DND-41 (cell line): Measurements from ENCODE around the gene S100A16.

Source experiments
- ATAC-seq: fragments of 200-7000 bp; cut with Tn5 transposase; 3 replicates; pipeline ENCODE4 v1.9.1; 2021; ENCODE audit warnings: low read depth; ENCODE audit not compliant: insufficient read depth
- DNase-seq: peaks from one replicate; pipeline ENCODE4 v3.0.0-alpha.2; 2020
- H2AFZ ChIP-seq: 2 replicates; pipeline ENCODE4 v1.6.0; 2012; ENCODE audit warnings: low read depth, low read length
- H3K27ac ChIP-seq: 2 replicates; pipeline ENCODE4 v1.5.1; 2012; ENCODE audit warnings: low read length, inconsistent platforms
- H3K27me3 ChIP-seq: fragments of 200-600 bp; sonication (generic); 2 replicates; pipeline ENCODE4 v1.6.0; 2012; ENCODE audit warnings: low read length, mild to moderate bottlenecking, inconsistent platforms; ENCODE audit not compliant: insufficient read depth, poor library complexity
- H3K36me3 ChIP-seq: 2 replicates; pipeline ENCODE4 v1.5.1; 2012; ENCODE audit warnings: low read length, inconsistent platforms; ENCODE audit not compliant: insufficient read depth
- H3K4me1 ChIP-seq: 2 replicates; pipeline ENCODE4 v1.5.1; 2012; ENCODE audit warnings: mild to moderate bottlenecking, low read length; ENCODE audit not compliant: insufficient read depth
- H3K4me2 ChIP-seq: 2 replicates; pipeline ENCODE4 v1.6.0; 2012; ENCODE audit warnings: mild to moderate bottlenecking, moderate library complexity, low read length, inconsistent platforms; ENCODE audit not compliant: insufficient read depth
- H3K4me3 ChIP-seq, 2 experiments: fragments of 200-600 bp in 1 of 2; shearing (Covaris generic) in 1 of 2; 2 replicates each; pipeline ENCODE4 v1.5.1; 2012 to 2016; ENCODE audit warnings: inconsistent platforms in 2 of 2, low read length in 2 of 2, mild to moderate bottlenecking in 2 of 2, low read depth in 1 of 2, moderate library complexity in 1 of 2
- H3K79me2 ChIP-seq: 2 replicates; pipeline ENCODE4 v1.6.0; 2012; ENCODE audit warnings: low read length, inconsistent platforms; ENCODE audit not compliant: insufficient read depth
- H3K9ac ChIP-seq: 2 replicates; pipeline ENCODE4 v1.6.0; 2012; ENCODE audit warnings: low read depth, mild to moderate bottlenecking, inconsistent platforms, low read length, moderate library complexity
- H3K9me3 ChIP-seq: 2 replicates; pipeline ENCODE4 v1.5.1; 2012; ENCODE audit warnings: low read length, moderate library complexity, mild to moderate bottlenecking, inconsistent platforms; ENCODE audit not compliant: insufficient read depth, severe bottlenecking
- H4K20me1 ChIP-seq: 2 replicates; pipeline ENCODE4 v1.6.0; 2012; ENCODE audit warnings: low read length; ENCODE audit not compliant: insufficient read depth
- EZH2 ChIP-seq: IDR thresholded peaks from 3 replicates; pipeline ENCODE4 v1.6.1; 2012; ENCODE audit warnings: borderline replicate concordance, low read depth, mild to moderate bottlenecking, moderate library complexity, low read length, inconsistent platforms; ENCODE audit not compliant: severe bottlenecking
- TF ChIP-seq, protein P1 (sequence below): IDR thresholded peaks from 2 replicates; pipeline ENCODE4 v1.5.1; 2012; ENCODE audit warnings: borderline replicate concordance, low read length, moderate library complexity, mild to moderate bottlenecking; ENCODE audit not compliant: poor library complexity, severe bottlenecking; ENCODE audit errors: extremely low read depth

S100A16 gene, protein sequence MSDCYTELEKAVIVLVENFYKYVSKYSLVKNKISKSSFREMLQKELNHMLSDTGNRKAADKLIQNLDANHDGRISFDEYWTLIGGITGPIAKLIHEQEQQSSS

DNA sequence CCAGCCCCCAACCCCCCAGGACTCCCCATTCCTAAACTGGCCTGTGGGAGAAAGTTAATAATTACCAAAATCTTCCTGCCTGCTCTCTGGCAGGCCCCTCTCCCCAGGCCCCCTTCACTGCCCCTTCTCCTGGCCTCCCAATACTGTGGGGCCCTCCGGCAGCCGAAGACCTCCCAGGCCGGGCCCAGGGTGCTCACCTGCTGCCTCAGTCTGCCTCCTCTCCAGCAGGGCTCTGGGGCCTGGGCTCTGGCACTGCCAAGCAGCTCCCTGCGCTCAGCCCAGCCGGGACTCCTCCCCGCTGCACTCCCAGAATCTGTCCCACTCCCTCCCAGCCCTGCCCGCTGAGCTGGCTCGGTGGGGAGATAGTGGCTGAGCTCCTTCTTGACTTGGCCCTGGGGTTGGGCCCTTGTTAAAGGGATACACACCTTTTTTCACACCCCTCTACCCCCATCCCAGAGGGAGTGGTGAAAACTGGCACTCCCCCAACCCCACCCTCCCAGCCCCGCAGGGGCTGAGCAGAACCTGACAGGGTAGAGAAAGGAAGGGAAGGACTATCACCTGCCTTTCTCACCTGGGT lies at the start of gene S100A16:
Gene S100A16 (minus strand): TSS at position 383 of the 577 bp plus-strand sequence. CDS start 4,986 bp downstream, outside the sequence.
- no peaks in the 10 kb centered on the region for H3K27me3 ChIP-seq
- no peak within 1 kb of the TSS for H3K9ac ChIP-seq
- H3K4me1 ChIP-seq, result no peaks in the 10 kb centered on the region
- H4K20me1 ChIP-seq, result no peaks in the 10 kb centered on the region; the same call in 1 of the 2 replicates
- H3K27ac ChIP-seq, result no peak within 1 kb of the TSS
- H3K79me2 ChIP-seq, result no peaks in the 10 kb centered on the region
- no peak for DNase-seq
- no peak; the same call in 2 of the 3 replicates for ATAC-seq
- no peak within 1 kb of the TSS for H3K4me3 ChIP-seq
- H3K36me3 ChIP-seq, result no peaks in the 10 kb centered on the region
- TF ChIP-seq, protein P1, sequence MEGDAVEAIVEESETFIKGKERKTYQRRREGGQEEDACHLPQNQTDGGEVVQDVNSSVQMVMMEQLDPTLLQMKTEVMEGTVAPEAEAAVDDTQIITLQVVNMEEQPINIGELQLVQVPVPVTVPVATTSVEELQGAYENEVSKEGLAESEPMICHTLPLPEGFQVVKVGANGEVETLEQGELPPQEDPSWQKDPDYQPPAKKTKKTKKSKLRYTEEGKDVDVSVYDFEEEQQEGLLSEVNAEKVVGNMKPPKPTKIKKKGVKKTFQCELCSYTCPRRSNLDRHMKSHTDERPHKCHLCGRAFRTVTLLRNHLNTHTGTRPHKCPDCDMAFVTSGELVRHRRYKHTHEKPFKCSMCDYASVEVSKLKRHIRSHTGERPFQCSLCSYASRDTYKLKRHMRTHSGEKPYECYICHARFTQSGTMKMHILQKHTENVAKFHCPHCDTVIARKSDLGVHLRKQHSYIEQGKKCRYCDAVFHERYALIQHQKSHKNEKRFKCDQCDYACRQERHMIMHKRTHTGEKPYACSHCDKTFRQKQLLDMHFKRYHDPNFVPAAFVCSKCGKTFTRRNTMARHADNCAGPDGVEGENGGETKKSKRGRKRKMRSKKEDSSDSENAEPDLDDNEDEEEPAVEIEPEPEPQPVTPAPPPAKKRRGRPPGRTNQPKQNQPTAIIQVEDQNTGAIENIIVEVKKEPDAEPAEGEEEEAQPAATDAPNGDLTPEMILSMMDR, result no peak
- H2AFZ ChIP-seq, result no peak within 1 kb of the TSS
- no peaks in the 10 kb centered on the region for H3K9me3 ChIP-seq
- no peak within 1 kb of the TSS for H3K4me2 ChIP-seq

DNA sequence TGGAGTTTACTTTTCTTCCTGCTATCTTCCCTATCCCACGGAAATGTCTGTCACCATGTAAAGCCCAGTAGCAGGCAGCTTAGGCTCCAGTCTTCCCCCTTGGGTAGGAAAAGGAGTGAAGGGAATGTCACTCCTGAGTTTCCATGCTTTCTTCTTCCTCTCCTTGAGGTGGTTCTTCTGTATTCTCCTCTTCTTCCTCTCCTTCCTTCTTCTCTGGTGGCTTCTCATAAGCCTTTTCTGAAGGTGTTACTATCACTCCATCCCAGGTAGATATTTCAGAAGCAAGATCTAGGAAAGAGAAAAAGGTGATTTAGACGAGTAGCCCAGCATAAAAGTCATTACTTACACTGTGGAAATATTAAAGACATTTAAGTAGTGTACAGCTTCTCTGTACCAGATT lies 49.3 kb upstream of the S100A16 start:
- H3K9ac ChIP-seq, result no peak overlapping the region
- no peak for TF ChIP-seq EZH2
- TF ChIP-seq, protein P1, result no peak
- peaks cover 41% of the 10 kb centered on the region for H3K79me2 ChIP-seq
- H3K4me1 ChIP-seq, result peaks cover 29% of the 10 kb centered on the region
- ATAC-seq (no peak), DNase-seq (no peak)
- H3K4me3 ChIP-seq, result no peak overlapping the region
- no peak overlapping the region for H2AFZ ChIP-seq
- H3K4me2 ChIP-seq, result no peak overlapping the region
- H3K9me3 ChIP-seq, result no peaks in the 10 kb centered on the region
- H4K20me1 ChIP-seq, result peaks cover 14% of the 10 kb centered on the region; the same call in 1 of the 2 replicates
- no peaks in the 10 kb centered on the region for H3K27me3 ChIP-seq
- H3K27ac ChIP-seq, result no peak overlapping the region
- peaks cover 71% of the 10 kb centered on the region for H3K36me3 ChIP-seq

DNA sequence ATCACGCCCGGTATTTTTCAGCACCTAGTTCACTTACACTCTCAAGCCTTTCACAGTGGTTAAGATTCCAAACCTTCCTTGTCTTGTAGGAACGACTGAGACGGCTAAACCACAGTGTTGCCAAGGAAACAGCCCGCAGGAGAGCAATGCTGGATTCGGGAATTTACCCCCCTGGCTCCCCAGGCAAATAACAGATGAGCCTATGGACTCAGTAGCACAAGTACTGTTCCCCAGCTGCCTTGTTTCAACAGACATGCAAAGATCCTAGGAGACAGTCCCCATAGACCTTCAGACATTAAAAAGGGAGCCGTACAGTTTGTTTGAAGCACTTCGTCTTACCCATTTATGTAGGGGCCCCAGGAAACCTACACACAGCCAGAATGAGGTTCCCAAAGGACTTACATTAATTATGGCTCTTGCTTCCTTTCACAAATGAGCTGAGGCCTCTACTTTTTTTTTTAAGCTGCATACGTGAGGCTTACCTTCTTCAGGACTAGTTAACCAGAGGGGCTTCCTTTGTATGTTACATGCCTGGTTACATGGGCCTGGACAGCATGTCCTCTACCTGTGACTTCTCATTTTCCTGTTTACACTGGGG lies 48.3 kb upstream of the S100A16 start:
- no peak overlapping the region for H3K4me2 ChIP-seq
- peaks cover 61% of the 10 kb centered on the region for H3K36me3 ChIP-seq
- no peaks in the 10 kb centered on the region for H3K9me3 ChIP-seq
- no peak overlapping the region for H3K27ac ChIP-seq
- no peaks in the 10 kb centered on the region for H3K27me3 ChIP-seq
- H3K4me1 ChIP-seq, result peaks cover 28% of the 10 kb centered on the region
- ATAC-seq, result no peak
- DNase-seq, result no peak
- no peak overlapping the region for H3K9ac ChIP-seq
- TF ChIP-seq, protein P1, result no peak
- no peak for TF ChIP-seq EZH2
- no peak overlapping the region for H3K4me3 ChIP-seq
- H3K79me2 ChIP-seq, result peaks cover 31% of the 10 kb centered on the region
- peaks cover 5% of the 10 kb centered on the region; the same call in 1 of the 2 replicates for H4K20me1 ChIP-seq
- H2AFZ ChIP-seq, result no peak overlapping the region
